ENCODE data around the gene SEMA7A.
A peak's percentile ranks its signal among the peaks of the same experiment; 100 is the strongest.

The SEMA7A gene

DNA sequence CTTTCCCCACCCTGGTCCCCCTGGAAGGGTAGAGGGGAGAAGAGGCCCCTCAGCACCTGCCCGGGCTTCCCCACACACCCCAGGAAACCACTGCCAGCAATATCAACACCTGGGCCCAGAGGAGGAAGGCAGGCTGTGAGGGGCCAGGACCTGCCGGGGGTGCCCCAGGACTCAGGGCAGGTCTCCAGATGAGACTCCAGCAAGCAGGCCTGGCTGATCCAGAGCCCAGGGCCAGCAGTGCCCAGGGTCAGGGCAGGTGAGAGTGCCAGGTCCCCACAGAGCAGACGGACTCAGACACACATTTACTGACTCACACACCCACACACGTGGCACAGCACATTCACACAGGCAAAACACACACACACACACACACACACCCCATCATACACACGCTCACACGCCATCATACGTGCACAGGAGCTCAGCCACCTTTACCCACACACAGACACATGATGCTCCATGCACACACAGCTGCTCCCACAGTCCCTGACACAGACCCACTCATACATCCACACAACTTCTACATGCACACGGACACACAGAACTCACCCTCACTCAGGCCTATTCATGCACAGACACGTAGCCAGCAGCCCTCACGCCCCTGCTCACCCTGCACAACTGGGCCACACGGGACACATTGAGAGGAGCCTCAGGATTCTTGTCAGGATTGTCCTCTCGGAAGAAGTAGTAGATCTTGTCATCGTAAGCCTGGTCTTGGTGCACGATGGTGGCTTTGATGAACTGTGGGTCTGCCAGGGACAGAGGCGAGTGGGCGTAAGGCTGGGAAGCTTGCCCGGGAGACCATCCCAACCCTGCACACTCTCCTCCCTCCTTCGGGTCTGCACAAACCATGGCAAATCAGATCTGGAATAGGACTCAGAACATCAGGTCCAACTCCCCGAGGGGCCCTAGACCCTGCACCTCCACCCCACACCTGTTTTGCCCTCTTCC is 17.5 kb downstream of the SEMA7A start:
- DNase-seq (ENCODE audit: low read depth) = no peak

GRCh38 chr15:74414603-74415338 is 19.0 kb downstream of the SEMA7A start:
- DNase-seq (ENCODE audit: low read depth) = no peak

DNA sequence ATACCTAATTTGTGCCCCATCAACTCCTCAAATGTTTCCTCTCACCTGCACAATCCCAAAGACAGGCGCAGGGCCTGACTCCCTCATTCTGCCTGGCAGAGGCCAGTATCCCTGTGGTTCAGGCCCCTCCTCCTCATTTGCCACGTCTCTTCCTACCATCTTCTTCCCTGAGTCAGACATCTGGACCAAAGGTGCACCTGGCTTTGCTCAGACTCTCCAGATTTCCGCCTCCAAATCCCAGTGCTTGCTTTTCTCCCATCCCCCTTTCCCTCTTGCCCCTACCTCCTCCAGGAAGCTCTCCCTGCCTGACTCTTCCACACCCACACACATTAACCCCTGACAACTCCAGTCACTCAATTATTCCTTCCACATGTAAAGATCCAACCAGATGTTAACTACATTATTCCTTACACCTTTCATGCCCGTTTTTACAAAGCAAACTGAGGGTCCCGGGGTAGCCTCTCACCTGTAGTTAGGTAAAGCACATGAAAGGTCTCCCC is 19.6 kb downstream of the SEMA7A start:
- no peak for DNase-seq (ENCODE audit: low read depth)

- DNase-seq (ENCODE audit: low read depth) = no peak
Observed at GRCh38 chr15:74413350-74414080, 20.2 kb downstream of the SEMA7A start.

GRCh38 chr15:74412159-74412558 is 21.6 kb downstream of the SEMA7A start:
- no peak for DNase-seq (ENCODE audit: low read depth)

GRCh38 chr15:74411686-74412085 is 22.1 kb downstream of the SEMA7A start:
- DNase-seq (ENCODE audit: low read depth) = no peak

GRCh38 chr15:74410502-74410901 is 23.3 kb downstream of the SEMA7A start:
- DNase-seq (ENCODE audit: low read depth) = no peak

GRCh38 chr15:74409225-74409624 is 24.5 kb downstream of the SEMA7A start:
- DNase-seq (ENCODE audit: low read depth) = no peak

DNA sequence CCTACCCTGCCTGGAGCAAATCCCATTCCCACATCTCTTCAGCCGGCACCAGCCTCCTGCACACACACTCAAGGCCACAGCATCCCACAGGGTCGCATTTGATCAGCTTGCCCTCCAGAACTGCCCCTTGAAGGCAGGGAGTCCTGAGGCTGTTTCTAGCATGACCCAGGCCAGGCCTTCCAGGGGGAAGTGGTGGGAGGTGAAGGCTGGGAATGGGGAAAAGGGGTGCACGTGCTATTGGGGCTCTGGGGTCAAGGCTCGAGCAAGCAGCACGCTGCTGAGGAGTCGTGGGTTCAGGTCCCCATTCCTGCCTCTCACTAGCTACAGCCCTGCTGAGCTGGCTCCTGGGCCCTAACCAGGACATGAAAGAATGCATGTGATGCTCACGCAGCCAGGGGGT is 24.9 kb downstream of the SEMA7A start:
- DNase-seq (ENCODE audit: low read depth) = no peak

- DNase-seq (ENCODE audit: low read depth) = no peak
Observed at GRCh38 chr15:74408385-74408784, 25.4 kb downstream of the SEMA7A start.

DNA sequence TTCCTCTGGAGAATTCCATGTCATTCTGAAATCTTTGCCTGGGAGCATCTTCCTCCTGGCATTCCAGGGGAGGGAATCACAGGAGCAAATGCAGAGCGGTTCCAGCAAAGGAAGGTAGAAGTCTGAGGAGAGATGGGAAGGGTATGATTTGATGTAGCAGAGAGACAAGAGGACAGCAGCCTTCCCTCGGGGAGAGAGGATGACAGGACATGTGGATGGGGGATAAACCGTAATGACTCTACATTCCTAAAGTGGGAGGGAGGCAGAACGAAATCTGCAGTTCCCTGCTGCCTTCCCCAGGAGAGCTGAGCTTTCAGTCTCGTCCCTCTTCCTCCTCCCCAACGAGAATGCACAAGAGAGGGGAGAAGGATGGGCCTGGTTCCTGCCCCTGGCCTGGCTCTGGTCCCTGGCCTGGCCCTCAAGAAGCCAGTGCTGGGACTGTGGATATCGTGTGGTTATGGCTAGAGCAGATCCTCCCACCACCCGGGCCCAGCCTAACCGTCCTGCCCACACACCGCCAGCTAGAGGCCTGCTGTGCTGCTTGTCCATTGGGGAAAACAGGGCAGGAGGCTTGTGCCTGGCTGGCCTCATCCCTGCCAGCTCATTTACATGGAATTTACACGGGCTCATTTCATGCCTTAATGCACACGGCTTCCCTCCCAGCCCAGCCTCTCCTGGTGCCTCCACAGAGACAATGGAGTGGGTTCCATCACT is 26.6 kb downstream of the SEMA7A start:
- no peak for DNase-seq (ENCODE audit: low read depth)

DNA sequence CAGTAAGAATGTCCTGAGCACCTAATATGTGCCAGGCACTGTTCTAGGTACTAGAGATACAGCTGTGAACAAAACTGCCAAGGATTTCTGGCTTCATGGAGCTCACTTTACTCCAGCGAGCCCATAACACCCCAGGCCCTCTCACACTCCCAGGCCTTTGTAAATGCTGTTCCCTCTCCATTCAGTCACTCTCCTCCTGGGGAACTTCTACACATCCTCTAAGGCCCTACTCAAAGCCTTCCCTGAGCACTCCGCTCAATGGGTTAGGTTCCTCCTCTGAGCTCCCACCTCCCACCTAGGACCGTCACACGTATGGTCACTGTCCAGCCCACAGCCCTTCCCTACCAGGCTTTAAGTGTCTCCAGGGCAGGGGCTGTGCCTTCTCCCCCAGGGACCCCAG is 27.2 kb downstream of the SEMA7A start:
- no peak for DNase-seq (ENCODE audit: low read depth)

GRCh38 chr15:74405823-74406222 is 27.9 kb downstream of the SEMA7A start:
- DNase-seq (ENCODE audit: low read depth) = no peak

- no peak for DNase-seq (ENCODE audit: low read depth)
Observed at GRCh38 chr15:74403991-74404563, 29.7 kb downstream of the SEMA7A start.

DNA sequence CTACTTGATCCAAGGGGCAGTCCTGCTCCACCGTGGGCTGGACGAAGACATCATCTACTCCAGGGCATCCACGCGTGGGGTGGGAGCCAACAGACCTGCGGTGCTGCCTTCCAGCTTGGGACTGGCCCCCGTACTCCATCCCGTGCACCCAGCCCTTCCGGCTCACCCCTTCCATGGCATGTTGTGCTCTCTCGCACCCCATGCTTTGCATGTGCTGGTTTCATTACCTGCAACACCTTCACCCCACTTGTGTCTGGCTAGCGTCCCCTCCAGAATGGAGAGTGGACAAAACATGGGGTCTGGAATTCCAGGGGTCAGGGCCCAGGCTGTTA is 30.2 kb downstream of the SEMA7A start:
- DNase-seq (ENCODE audit: low read depth) = no peak

GRCh38 chr15:74402873-74403587 is 30.7 kb downstream of the SEMA7A start:
- peak; percentile 48 for DNase-seq (ENCODE audit: low read depth)

DNA sequence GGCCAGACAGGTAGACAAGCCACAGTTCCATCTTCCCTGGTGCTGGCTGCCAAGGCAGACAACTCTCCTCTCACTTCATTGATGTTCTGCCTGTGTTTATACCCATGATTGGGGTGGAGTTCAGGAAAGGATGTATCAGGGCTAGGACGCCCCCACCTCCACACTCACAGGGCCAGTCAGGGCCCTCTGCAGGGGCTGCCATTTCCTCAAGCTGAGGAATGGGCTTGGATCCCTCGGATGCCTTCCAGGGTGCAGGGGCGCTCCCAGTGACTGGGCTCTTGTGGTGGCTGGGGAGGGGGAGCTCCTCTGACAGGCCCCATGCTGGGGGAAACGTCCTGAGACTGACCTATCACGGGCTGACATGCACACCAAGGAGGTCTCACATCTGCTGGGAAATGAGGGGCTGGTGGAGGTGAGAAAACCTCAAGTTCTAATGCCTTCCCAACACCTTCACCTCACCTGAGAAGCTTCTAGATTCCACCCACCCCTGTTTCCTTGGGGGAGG is 31.4 kb downstream of the SEMA7A start:
- no peak for DNase-seq (ENCODE audit: low read depth)

- DNase-seq (ENCODE audit: low read depth) = no peak
Observed at GRCh38 chr15:74400915-74401757, 32.6 kb downstream of the SEMA7A start.

GRCh38 chr15:74400313-74400860 is 33.4 kb downstream of the SEMA7A start:
- no peak for DNase-seq (ENCODE audit: low read depth)

Data from stimulated activated CD8-positive, alpha-beta memory T cell treated with anti-CD3 and anti-CD28 coated beads, Interleukin-15, amount 100 ng/mL, for 1 hour (primary cell).